Lower leg skin (tissue), 3 donors: ENCODE results near the gene TRAF3IP1.

Experiments used
- POLR2A ChIP-seq, 2 donors: fragments of 450-650 bp; IDR thresholded peaks; one replicate each; pipeline ENCODE4 v1.6.1; 2016 to 2017; ENCODE audit warnings: antibody characterized with exemption in 2 of 2, mild to moderate bottlenecking in 1 of 2, moderate library complexity in 1 of 2
- TF ChIP-seq, protein P1 (sequence below), 3 donors: fragments of 450-650 bp; IDR thresholded peaks; one replicate each; pipeline ENCODE4 v1.5.1; 2016; ENCODE audit warnings: antibody characterized with exemption in 3 of 3, mild to moderate bottlenecking in 3 of 3, moderate library complexity in 2 of 3

DNA sequence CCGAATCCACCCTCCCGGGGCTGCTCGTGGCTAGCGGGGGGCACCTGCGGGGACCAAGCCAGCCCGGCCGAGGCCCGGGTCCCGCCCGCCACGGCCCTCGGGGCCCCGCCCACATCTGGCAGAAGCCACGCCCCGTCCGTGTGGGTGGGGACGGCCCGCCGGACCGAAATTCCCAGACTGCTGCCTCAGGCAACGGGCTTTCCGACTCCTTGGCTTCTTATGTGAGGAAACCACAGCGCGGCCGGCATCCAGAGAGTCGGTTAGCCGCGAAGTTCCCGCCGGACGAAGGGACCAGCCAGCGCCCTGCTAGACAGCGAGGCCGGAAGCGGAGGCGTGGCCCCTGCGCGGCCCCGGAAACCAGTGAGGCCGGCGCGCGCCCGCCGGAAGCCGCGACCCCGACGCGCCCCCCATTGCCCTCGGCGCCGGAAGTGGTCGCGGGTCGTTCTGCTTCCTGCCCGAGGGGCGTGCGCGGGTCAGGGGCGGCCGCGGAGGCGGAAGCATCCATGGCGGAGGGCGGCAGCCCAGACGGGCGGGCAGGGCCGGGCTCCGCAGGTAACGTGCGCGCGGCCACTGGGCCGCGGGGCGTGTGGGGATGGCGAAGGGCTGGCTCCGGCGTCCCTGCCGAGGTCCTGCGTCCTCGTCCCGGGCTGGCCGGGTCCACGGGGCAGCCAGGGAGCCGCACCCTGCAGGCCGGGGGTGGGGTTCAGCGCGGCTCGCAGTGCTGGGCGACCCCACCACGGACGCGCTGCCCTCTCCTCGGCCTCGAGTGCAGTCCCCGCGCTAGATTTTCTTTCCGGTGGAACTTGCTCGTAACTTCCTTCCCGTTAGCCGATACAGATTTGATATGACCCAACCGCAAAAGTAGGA, 106.5 kb downstream of the TRAF3IP1 start, which contains the start of gene ASB1:
- TF ChIP-seq, protein P1, sequence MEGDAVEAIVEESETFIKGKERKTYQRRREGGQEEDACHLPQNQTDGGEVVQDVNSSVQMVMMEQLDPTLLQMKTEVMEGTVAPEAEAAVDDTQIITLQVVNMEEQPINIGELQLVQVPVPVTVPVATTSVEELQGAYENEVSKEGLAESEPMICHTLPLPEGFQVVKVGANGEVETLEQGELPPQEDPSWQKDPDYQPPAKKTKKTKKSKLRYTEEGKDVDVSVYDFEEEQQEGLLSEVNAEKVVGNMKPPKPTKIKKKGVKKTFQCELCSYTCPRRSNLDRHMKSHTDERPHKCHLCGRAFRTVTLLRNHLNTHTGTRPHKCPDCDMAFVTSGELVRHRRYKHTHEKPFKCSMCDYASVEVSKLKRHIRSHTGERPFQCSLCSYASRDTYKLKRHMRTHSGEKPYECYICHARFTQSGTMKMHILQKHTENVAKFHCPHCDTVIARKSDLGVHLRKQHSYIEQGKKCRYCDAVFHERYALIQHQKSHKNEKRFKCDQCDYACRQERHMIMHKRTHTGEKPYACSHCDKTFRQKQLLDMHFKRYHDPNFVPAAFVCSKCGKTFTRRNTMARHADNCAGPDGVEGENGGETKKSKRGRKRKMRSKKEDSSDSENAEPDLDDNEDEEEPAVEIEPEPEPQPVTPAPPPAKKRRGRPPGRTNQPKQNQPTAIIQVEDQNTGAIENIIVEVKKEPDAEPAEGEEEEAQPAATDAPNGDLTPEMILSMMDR (IDR thresholded peaks at IDR 0.05) = no peak
- no peak for TF ChIP-seq POLR2A (IDR thresholded peaks at IDR 0.05)
